OCI-LY1 (cell line): ENCODE measurements around the gene CHID1.

Experiments used
- H2AFZ ChIP-seq: fragments of 200-600 bp; sonication (generic), shearing (Covaris generic); 2 replicates; pipeline ENCODE4 v1.6.0; 2014; ENCODE audit warnings: antibody characterized with exemption, mild to moderate bottlenecking, low read length
- H3F3A ChIP-seq: fragments of 200-600 bp; sonication (generic), shearing (Covaris generic); 2 replicates; pipeline ENCODE4 v1.6.0; 2014; ENCODE audit warnings: mild to moderate bottlenecking, antibody characterized with exemption, low read length, moderate library complexity; ENCODE audit not compliant: insufficient read depth
- H3K27ac ChIP-seq: fragments of 200-600 bp; sonication (generic); 2 replicates; pipeline ENCODE4 v1.5.1; 2014; ENCODE audit warnings: low read length, mixed run types, mild to moderate bottlenecking, low read depth; ENCODE audit not compliant: poor library complexity, severe bottlenecking
- H3K27me3 ChIP-seq: fragments of 200-600 bp; sonication (generic); 2 replicates; pipeline ENCODE4 v1.6.0; 2014; ENCODE audit warnings: antibody characterized with exemption, mild to moderate bottlenecking, low read length, moderate library complexity; ENCODE audit not compliant: insufficient read depth
- H3K36me3 ChIP-seq: fragments of 200-600 bp; sonication (generic); 2 replicates; pipeline ENCODE4 v1.6.1; 2014; ENCODE audit warnings: mild to moderate bottlenecking, antibody characterized with exemption, low read length, moderate library complexity, mixed read lengths; ENCODE audit not compliant: insufficient read depth
- H3K4me1 ChIP-seq: fragments of 200-600 bp; sonication (generic); 2 replicates; pipeline ENCODE4 v1.5.1; 2014; ENCODE audit warnings: mild to moderate bottlenecking, low read length, moderate library complexity; ENCODE audit not compliant: insufficient read depth, severe bottlenecking
- H3K4me2 ChIP-seq: fragments of 200-600 bp; sonication (generic), shearing (Covaris generic); 2 replicates; pipeline ENCODE4 v1.6.1; 2014; ENCODE audit warnings: low read length
- H3K4me3 ChIP-seq: fragments of 200-600 bp; sonication (generic); 2 replicates; pipeline ENCODE4 v1.5.1; 2014; ENCODE audit warnings: low read length, low read depth, mild to moderate bottlenecking, mixed read lengths; ENCODE audit not compliant: poor library complexity, severe bottlenecking
- H3K79me2 ChIP-seq: fragments of 200-600 bp; shearing (Covaris generic); 2 replicates; pipeline ENCODE4 v1.6.1; 2016; ENCODE audit warnings: mixed run types, low read length, mixed read lengths; ENCODE audit not compliant: insufficient read depth
- H3K9ac ChIP-seq: fragments of 200-600 bp; sonication (generic), shearing (Covaris generic); 2 replicates; pipeline ENCODE4 v1.6.1; 2014; ENCODE audit warnings: mild to moderate bottlenecking, low read length, mixed read lengths
- H3K9me2 ChIP-seq: fragments of 200-600 bp; sonication (generic), shearing (Covaris generic); 2 replicates; pipeline ENCODE4 v1.6.1; 2014; ENCODE audit warnings: low read depth, mild to moderate bottlenecking, low read length, mixed read lengths
- H3K9me3 ChIP-seq: fragments of 200-600 bp; shearing (Covaris generic); 2 replicates; pipeline ENCODE4 v1.6.1; 2014; ENCODE audit warnings: low read length, mixed read lengths
- H4K20me1 ChIP-seq: fragments of 200-600 bp; sonication (generic), shearing (Covaris generic); 2 replicates; pipeline ENCODE4 v1.6.0; 2016; ENCODE audit warnings: mild to moderate bottlenecking, low read length; ENCODE audit not compliant: insufficient read depth
- CTCF ChIP-seq: fragments of 200-600 bp; sonication (generic), shearing (Covaris generic); IDR thresholded peaks from 2 replicates; pipeline ENCODE4 v1.5.1; 2017; ENCODE audit warnings: mild to moderate bottlenecking, antibody characterized with exemption, low read length, moderate library complexity, mixed read lengths
- EZH2 ChIP-seq: fragments of 200-600 bp; sonication (generic), shearing (Covaris generic); IDR thresholded peaks from 2 replicates; pipeline ENCODE4 v1.8.0; 2017; ENCODE audit warnings: borderline replicate concordance, mixed run types, mild to moderate bottlenecking, antibody characterized with exemption, low read length, moderate library complexity, mixed read lengths

CHID1 gene

GRCh38 chr11:864898-865297 is 45.7 kb downstream of the CHID1 start:
- H3K4me1 ChIP-seq, result no peaks in the 10 kb centered on the region
- H3K36me3 ChIP-seq, result no peaks in the 10 kb centered on the region
- H3K79me2 ChIP-seq, result no peaks in the 10 kb centered on the region
- H3K27ac ChIP-seq, result no peak overlapping the region
- H3K27me3 ChIP-seq, result peaks cover 6% of the 10 kb centered on the region; the same call in 1 of the 2 replicates
- no peaks in the 10 kb centered on the region for H3K9me2 ChIP-seq
- TF ChIP-seq EZH2, result no peak
- no peak for TF ChIP-seq CTCF
- H3K9me3 ChIP-seq, result no peaks in the 10 kb centered on the region
- no peaks in the 10 kb centered on the region for H4K20me1 ChIP-seq
- H3K4me3 ChIP-seq, result no peak overlapping the region
- H3K4me2 ChIP-seq, result no peak overlapping the region
- no peak overlapping the region for H3K9ac ChIP-seq
- H2AFZ ChIP-seq, result no peak overlapping the region
- no peaks in the 10 kb centered on the region for H3F3A ChIP-seq

- no peaks in the 10 kb centered on the region for H3K79me2 ChIP-seq
- H3K36me3 ChIP-seq, result no peaks in the 10 kb centered on the region
- no peak overlapping the region for H2AFZ ChIP-seq
- no peak for TF ChIP-seq CTCF
- TF ChIP-seq EZH2, result no peak
- H3K4me1 ChIP-seq, result no peaks in the 10 kb centered on the region
- no peaks in the 10 kb centered on the region for H4K20me1 ChIP-seq
- no peak overlapping the region for H3K9ac ChIP-seq
- H3K4me3 ChIP-seq, result no peak overlapping the region
- H3K27me3 ChIP-seq, result peaks cover 6% of the 10 kb centered on the region; the same call in 1 of the 2 replicates
- no peaks in the 10 kb centered on the region for H3K9me2 ChIP-seq
- no peak overlapping the region for H3K4me2 ChIP-seq
- H3F3A ChIP-seq, result no peaks in the 10 kb centered on the region
- H3K27ac ChIP-seq, result no peak overlapping the region
- no peaks in the 10 kb centered on the region for H3K9me3 ChIP-seq
These were observed 46.4 kb downstream of the CHID1 start for GRCh38 chr11:863910-864827.

GRCh38 chr11:863023-863909 is 47.3 kb downstream of the CHID1 start:
- no peaks in the 10 kb centered on the region for H3K9me3 ChIP-seq
- H3K4me3 ChIP-seq, result no peak overlapping the region
- no peak overlapping the region for H2AFZ ChIP-seq
- no peaks in the 10 kb centered on the region for H3K79me2 ChIP-seq
- H3K9ac ChIP-seq, result no peak overlapping the region
- H3K9me2 ChIP-seq, result no peaks in the 10 kb centered on the region
- H4K20me1 ChIP-seq, result no peaks in the 10 kb centered on the region
- H3F3A ChIP-seq, result no peaks in the 10 kb centered on the region
- no peaks in the 10 kb centered on the region for H3K36me3 ChIP-seq
- no peak overlapping the region for H3K4me2 ChIP-seq
- peaks cover 6% of the 10 kb centered on the region; the same call in 1 of the 2 replicates for H3K27me3 ChIP-seq
- no peak overlapping the region for H3K27ac ChIP-seq
- no peak for TF ChIP-seq EZH2
- no peak for TF ChIP-seq CTCF
- no peaks in the 10 kb centered on the region for H3K4me1 ChIP-seq
